HG03139 (cell line): ENCODE measurements around the gene QSER1.
A peak's percentile ranks its signal among the peaks of the same experiment; 100 is the strongest.
"Not testable (repeated sequence)": the region's sequence is repeated elsewhere in the genome, so short reads cannot be mapped to it uniquely, and the experiment has no call there.

Source experiments
- ATAC-seq: cut with Tn5 transposase; IDR thresholded peaks from one replicate; pipeline ENCODE4 v1.9.1; 2021; ENCODE audit not compliant: unreplicated experiment

Gene QSER1

GRCh38 chr11:32991898-32992297 is 99.3 kb downstream of the QSER1 start:
- no peak for ATAC-seq

- no peak for ATAC-seq
Measured at GRCh38 chr11:33000181-33000580, 107.6 kb downstream of the QSER1 start.

GRCh38 chr11:33001281-33001680 is 108.7 kb downstream of the QSER1 start:
- ATAC-seq = no peak

GRCh38 chr11:33001751-33002542 is 109.3 kb downstream of the QSER1 start:
- no peak for ATAC-seq

- ATAC-seq = no peak
Measured at GRCh38 chr11:33005175-33005574, 112.6 kb downstream of the QSER1 start.

- ATAC-seq = no peak
Measured at GRCh38 chr11:33006010-33006409, 113.4 kb downstream of the QSER1 start.

GRCh38 chr11:33013755-33014154 is 121.1 kb downstream of the QSER1 start:
- no peak for ATAC-seq

GRCh38 chr11:33015621-33016551 is 123.3 kb downstream of the QSER1 start, which contains the start of gene DEPDC7:
TSS of gene DEPDC7 (plus strand) at chr11:33015878. CDS start at chr11:33015956, 78 bp downstream.
- peak; percentile 80 for ATAC-seq

GRCh38 chr11:33016654-33017053 is 124.0 kb downstream of the QSER1 start:
- no peak for ATAC-seq

- no peak for ATAC-seq
Measured at GRCh38 chr11:33017478-33017877, 124.9 kb downstream of the QSER1 start.

- no peak for ATAC-seq
Measured at GRCh38 chr11:33017965-33018364, 125.4 kb downstream of the QSER1 start.

- no peak for ATAC-seq
Measured at GRCh38 chr11:33018840-33019239, 126.2 kb downstream of the QSER1 start.

GRCh38 chr11:33021501-33021900 is 128.9 kb downstream of the QSER1 start:
- ATAC-seq = no peak

GRCh38 chr11:33021937-33022336 is 129.3 kb downstream of the QSER1 start:
- ATAC-seq = no peak

GRCh38 chr11:33025339-33025722 is 132.7 kb downstream of the QSER1 start:
- ATAC-seq = no peak

GRCh38 chr11:33027233-33027632 is 134.6 kb downstream of the QSER1 start:
- ATAC-seq = no peak

GRCh38 chr11:33027846-33028536 is 135.4 kb downstream of the QSER1 start:
- no peak for ATAC-seq

- ATAC-seq = no peak
Measured at GRCh38 chr11:33028537-33028914, 135.9 kb downstream of the QSER1 start.

GRCh38 chr11:33029218-33029617 is 136.6 kb downstream of the QSER1 start:
- ATAC-seq = not testable (repeated sequence)
